Subcutaneous abdominal adipose tissue (tissue), 5 donors: ENCODE results near the gene FBN1.

Experiments
- H3K27ac ChIP-seq: one replicate; pipeline ENCODE4 v1.7.0; 2013; ENCODE audit warnings: low read depth, mild to moderate bottlenecking, inconsistent platforms, low read length, moderate library complexity
- H3K27me3 ChIP-seq, 5 donors: one replicate each; pipeline ENCODE4 v1.7.0; 2013; ENCODE audit warnings: low read length in 5 of 5, inconsistent platforms in 1 of 5; ENCODE audit not compliant: control insufficient read depth in 5 of 5, insufficient read depth in 4 of 5
- H3K36me3 ChIP-seq, 5 donors: one replicate each; pipeline ENCODE4 v1.7.0; 2013; ENCODE audit warnings: low read length in 5 of 5; ENCODE audit not compliant: control insufficient read depth in 5 of 5, insufficient read depth in 5 of 5
- H3K4me1 ChIP-seq, 5 donors: one replicate each; pipeline ENCODE4 v1.7.0; 2013; ENCODE audit warnings: low read length in 5 of 5, mild to moderate bottlenecking in 3 of 5, moderate library complexity in 1 of 5; ENCODE audit not compliant: control insufficient read depth in 5 of 5, insufficient read depth in 5 of 5
- H3K4me3 ChIP-seq, 5 donors: one replicate each; pipeline ENCODE4 v1.7.0; 2013; ENCODE audit warnings: low read length in 5 of 5, low read depth in 1 of 5
- H3K9ac ChIP-seq, 5 donors: one replicate each; pipeline ENCODE4 v1.7.0; 2013; ENCODE audit warnings: low read length in 5 of 5, mild to moderate bottlenecking in 4 of 5, moderate library complexity in 3 of 5
- H3K9me3 ChIP-seq, 5 donors: one replicate each; pipeline ENCODE4 v1.7.0; 2013; ENCODE audit warnings: low read length in 5 of 5; ENCODE audit not compliant: control insufficient read depth in 5 of 5
- donor health status: healthy.
- donor health status: healthy.
- donor health status: healthy.
- donor health status: healthy.
- donor health status: healthy.

FBN1 gene

GRCh38 chr15:48414015-48414414 is 231.5 kb downstream of the FBN1 start:
- Histone ChIP-seq H3K27me3 (peaks cover 0 to 3% (median 0%) of the 10 kb centered on the region in 5 donors), H3K4me1 (peaks cover 10 to 52% (median 26%) of the 10 kb centered on the region in 5 donors), H3K27ac (peak overlapping the region; percentile 91), H3K9ac (peak overlapping the region in 3 of 5 donors; percentile 41 to 81 (median 64)), H3K36me3 (peaks cover 22 to 52% (median 28%) of the 10 kb centered on the region in 5 donors), H3K9me3 (peaks cover 0 to 2% (median 0%) of the 10 kb centered on the region in 5 donors), H3K4me3 (no peak overlapping the region)

- Histone ChIP-seq H3K27ac (peak overlapping the region; percentile 91), H3K36me3 (peaks cover 15 to 46% (median 25%) of the 10 kb centered on the region in 5 donors), H3K9me3 (peaks cover 0 to 2% (median 0%) of the 10 kb centered on the region in 5 donors), H3K4me1 (peaks cover 10 to 56% (median 32%) of the 10 kb centered on the region in 5 donors), H3K9ac (peak overlapping the region in 1 of 5 donors; percentile 69), H3K27me3 (peaks cover 0 to 3% (median 0%) of the 10 kb centered on the region in 5 donors), H3K4me3 (no peak overlapping the region)
These were observed 232.2 kb downstream of the FBN1 start for GRCh38 chr15:48413304-48413703.

- H3K9me3 ChIP-seq = peaks cover 0 to 2% (median 0%) of the 10 kb centered on the region in 5 donors
- peaks cover 10 to 68% (median 42%) of the 10 kb centered on the region in 5 donors for H3K4me1 ChIP-seq
- peaks cover 15 to 46% (median 21%) of the 10 kb centered on the region in 5 donors for H3K36me3 ChIP-seq
- H3K27me3 ChIP-seq = peaks cover 0 to 3% (median 0%) of the 10 kb centered on the region in 5 donors
- no peak overlapping the region for H3K4me3 ChIP-seq
- peak overlapping the region in 2 of 5 donors; percentile 38 to 69 for H3K9ac ChIP-seq
- peak overlapping the region; percentile 91 for H3K27ac ChIP-seq
These were observed 233.4 kb downstream of the FBN1 start for GRCh38 chr15:48411971-48412591.

GRCh38 chr15:48409623-48410022 is 235.9 kb downstream of the FBN1 start:
- Histone ChIP-seq H3K27me3 (peaks cover 0 to 3% (median 0%) of the 10 kb centered on the region in 5 donors), H3K4me1 (peaks cover 12 to 77% (median 47%) of the 10 kb centered on the region in 5 donors), H3K4me3 (no peak overlapping the region), H3K36me3 (peaks cover 9 to 32% (median 14%) of the 10 kb centered on the region in 5 donors), H3K9ac (no peak overlapping the region), H3K9me3 (peaks cover 0 to 2% (median 0%) of the 10 kb centered on the region in 5 donors), H3K27ac (peak overlapping the region; percentile 92)

- Histone ChIP-seq H3K27me3 (no peaks in the 10 kb centered on the region), H3K36me3 (peaks cover 9 to 32% (median 12%) of the 10 kb centered on the region in 5 donors), H3K9me3 (no peaks in the 10 kb centered on the region), H3K4me3 (no peak overlapping the region), H3K9ac (peak overlapping the region in 1 of 5 donors; percentile 16), H3K27ac (peak overlapping the region; percentile 92), H3K4me1 (peaks cover 8 to 66% (median 42%) of the 10 kb centered on the region in 5 donors)
These were observed 237.2 kb downstream of the FBN1 start for GRCh38 chr15:48408327-48408726.

- peaks cover 9 to 28% (median 12%) of the 10 kb centered on the region in 5 donors for H3K36me3 ChIP-seq
- no peaks in the 10 kb centered on the region for H3K9me3 ChIP-seq
- no peak overlapping the region for H3K4me3 ChIP-seq
- peak overlapping the region; percentile 92 for H3K27ac ChIP-seq
- peak overlapping the region in 1 of 5 donors; percentile 16 for H3K9ac ChIP-seq
- peaks cover 5 to 59% (median 35%) of the 10 kb centered on the region in 5 donors for H3K4me1 ChIP-seq
- no peaks in the 10 kb centered on the region for H3K27me3 ChIP-seq
These were observed 237.9 kb downstream of the FBN1 start for GRCh38 chr15:48407646-48408045.

- Histone ChIP-seq H3K27ac (peak overlapping the region; percentile 92), H3K9me3 (no peaks in the 10 kb centered on the region), H3K36me3 (peaks cover 9 to 22% (median 12%) of the 10 kb centered on the region in 5 donors), H3K4me3 (no peak overlapping the region), H3K9ac (no peak overlapping the region), H3K4me1 (peaks cover 0 to 51% (median 28%) of the 10 kb centered on the region in 5 donors), H3K27me3 (no peaks in the 10 kb centered on the region)
These were observed 238.6 kb downstream of the FBN1 start for GRCh38 chr15:48406911-48407310.

- Histone ChIP-seq H3K36me3 (peaks cover 8 to 16% (median 12%) of the 10 kb centered on the region in 5 donors), H3K27me3 (no peaks in the 10 kb centered on the region), H3K9me3 (no peaks in the 10 kb centered on the region), H3K27ac (peak overlapping the region; percentile 92), H3K4me1 (peaks cover 0 to 46% (median 25%) of the 10 kb centered on the region in 5 donors), H3K4me3 (no peak overlapping the region), H3K9ac (peak overlapping the region in 1 of 5 donors; percentile 26)
These were observed 239.1 kb downstream of the FBN1 start for GRCh38 chr15:48406266-48406891.

GRCh38 chr15:48402427-48403177 is 242.9 kb downstream of the FBN1 start:
- H3K36me3 ChIP-seq = no peaks in the 10 kb centered on the region
- H3K27ac ChIP-seq = no peak overlapping the region
- no peak overlapping the region for H3K9ac ChIP-seq
- no peaks in the 10 kb centered on the region for H3K9me3 ChIP-seq
- H3K27me3 ChIP-seq = no peaks in the 10 kb centered on the region
- peaks cover under 1 to 50% (median 38%) of the 10 kb centered on the region in 5 donors for H3K4me1 ChIP-seq
- H3K4me3 ChIP-seq = no peak overlapping the region
